ENCODE data around the gene NSG1. TPM values are rescaled to one million over a fixed set of nuclear protein-coding genes. Genes with fewer than 3 reads are reported as not detected.
"Not testable (repeated sequence)": the region's sequence is repeated elsewhere in the genome, so short reads cannot be mapped to it uniquely, and the experiment has no call there.

NSG1 gene
- total RNA-seq, 4 donors from 2014 or later = 0.13 TPM; not detected in 3

- in situ Hi-C loops (cut with MboI; ENCODE audit: low sequenced_read_pairs in 4 of 4) (no loop called here), intact Hi-C loops (cut with DNase I; ENCODE audit: low total_unique reads) (no loop called here)
- no peak for TF ChIP-seq CTCF (IDR thresholded peaks at IDR 0.05 in 4 of 5, conservative IDR thresholded peaks at IDR 0.05 in 1 of 5)
- no peak for TF ChIP-seq POLR2A (IDR thresholded peaks at IDR 0.05)
- Histone ChIP-seq H3K9me3 (no peaks in the 10 kb centered on the region), H3K4me1 (no peaks in the 10 kb centered on the region), H3K36me3 (peaks cover 0 to 67% of the 10 kb centered on the region in 2 donors), H3K27me3 (no peaks in the 10 kb centered on the region), H3K27ac (no peak overlapping the region), H3K4me3 (no peak overlapping the region)
- DNase-seq (no peak), ATAC-seq (no peak)
These were observed 33.0 kb downstream of the NSG1 start for GRCh38 chr4:4419896-4420295.

DNA sequence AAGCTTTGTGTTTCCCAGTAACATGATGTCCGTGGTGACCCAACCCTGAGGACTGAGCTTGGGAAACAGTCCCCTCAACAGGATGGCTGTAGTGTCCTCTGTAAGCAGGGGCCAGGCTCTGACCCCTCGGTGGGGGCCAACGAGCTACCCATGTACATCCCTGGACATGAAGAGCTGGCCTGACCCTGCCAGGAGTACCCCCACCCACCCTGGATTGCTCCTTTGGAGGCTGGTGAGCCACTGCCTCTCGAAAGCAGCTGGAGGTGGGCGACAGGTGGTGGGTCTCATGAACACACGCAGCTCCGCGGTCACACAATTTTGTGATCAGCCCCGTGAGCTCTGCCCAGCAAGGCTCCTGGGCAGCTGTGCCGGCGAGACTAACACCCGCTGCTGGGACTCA, 33.5 kb downstream of the NSG1 start:
- DNase-seq = no peak
- Histone ChIP-seq H3K9me3 (no peaks in the 10 kb centered on the region), H3K4me3 (no peak overlapping the region), H3K27me3 (no peaks in the 10 kb centered on the region), H3K36me3 (peaks cover 0 to 68% of the 10 kb centered on the region in 2 donors), H3K27ac (no peak overlapping the region), H3K4me1 (no peaks in the 10 kb centered on the region)
- in situ Hi-C loops (cut with MboI; ENCODE audit: low sequenced_read_pairs in 4 of 4) (no loop called here), intact Hi-C loops (cut with DNase I; ENCODE audit: low total_unique reads) (no loop called here)
- TF ChIP-seq CTCF (IDR thresholded peaks at IDR 0.05 in 4 of 5, conservative IDR thresholded peaks at IDR 0.05 in 1 of 5) (no peak), POLR2A (IDR thresholded peaks at IDR 0.05) (no peak)
- no peak for ATAC-seq

DNA sequence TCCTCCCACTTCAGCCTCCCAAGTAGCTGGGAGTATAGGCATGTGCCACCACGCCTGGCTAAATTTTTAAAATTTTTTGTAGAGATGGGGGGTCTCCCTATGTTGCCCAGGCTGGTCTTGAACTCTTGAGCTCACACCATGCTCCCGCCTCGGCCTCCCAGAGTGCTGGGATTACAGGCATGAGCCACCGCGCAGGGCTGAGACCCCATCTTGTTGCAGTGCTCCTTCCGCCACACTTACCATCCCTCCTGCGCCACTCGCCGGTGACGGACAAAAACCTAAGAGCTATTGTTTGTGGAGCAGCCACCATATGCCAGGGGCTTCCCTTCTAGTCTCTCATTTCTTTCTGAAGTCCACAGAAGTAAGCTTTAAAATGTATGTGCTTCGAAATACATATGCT, 34.5 kb downstream of the NSG1 start:
- in situ Hi-C loops (cut with MboI; ENCODE audit: low sequenced_read_pairs in 4 of 4) = no loop called here

DNA sequence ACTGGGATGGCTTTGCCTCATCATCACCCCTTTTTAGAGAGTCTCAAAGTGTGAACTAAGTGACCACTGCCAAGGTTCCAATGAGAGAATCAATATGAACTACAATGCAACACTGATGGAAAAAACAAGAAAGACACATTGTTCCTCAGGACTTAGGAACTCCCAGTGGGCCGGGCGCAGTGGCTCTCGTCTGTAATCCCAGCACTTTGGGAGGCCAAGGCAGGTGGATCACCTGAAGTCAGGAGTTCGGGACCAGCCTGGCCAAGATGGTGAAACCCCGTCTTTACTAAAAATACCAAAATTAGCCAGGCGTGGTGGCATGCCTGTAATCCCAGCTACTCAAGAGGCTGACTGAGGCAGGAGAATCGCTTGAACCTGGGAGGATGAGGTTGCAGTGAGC, 35.2 kb downstream of the NSG1 start:
- H3K9me3 ChIP-seq; intact Hi-C loops (cut with DNase I; ENCODE audit: low total_unique reads); H3K4me1 ChIP-seq; H3K4me3 ChIP-seq; H3K27me3 ChIP-seq; ATAC-seq; DNase-seq; in situ Hi-C loops (cut with MboI; ENCODE audit: low sequenced_read_pairs in 4 of 4); H3K27ac ChIP-seq: not testable (repeated sequence)
- H3K36me3 ChIP-seq = peaks cover 0 to 73% of the 10 kb centered on the region in 2 donors

More for the DNA sequence above, 34.5 kb downstream of the NSG1 start:
- Histone ChIP-seq H3K4me1 (no peaks in the 10 kb centered on the region), H3K4me3 (no peak overlapping the region), H3K27me3 (no peaks in the 10 kb centered on the region), H3K9me3 (no peaks in the 10 kb centered on the region), H3K36me3 (peaks cover 0 to 68% of the 10 kb centered on the region in 2 donors), H3K27ac (no peak overlapping the region)
- intact Hi-C loops (cut with DNase I; ENCODE audit: low total_unique reads) = no loop called here
- DNase-seq = no peak
- TF ChIP-seq CTCF (IDR thresholded peaks at IDR 0.05 in 4 of 5, conservative IDR thresholded peaks at IDR 0.05 in 1 of 5) = no peak
- no peak for ATAC-seq

DNA sequence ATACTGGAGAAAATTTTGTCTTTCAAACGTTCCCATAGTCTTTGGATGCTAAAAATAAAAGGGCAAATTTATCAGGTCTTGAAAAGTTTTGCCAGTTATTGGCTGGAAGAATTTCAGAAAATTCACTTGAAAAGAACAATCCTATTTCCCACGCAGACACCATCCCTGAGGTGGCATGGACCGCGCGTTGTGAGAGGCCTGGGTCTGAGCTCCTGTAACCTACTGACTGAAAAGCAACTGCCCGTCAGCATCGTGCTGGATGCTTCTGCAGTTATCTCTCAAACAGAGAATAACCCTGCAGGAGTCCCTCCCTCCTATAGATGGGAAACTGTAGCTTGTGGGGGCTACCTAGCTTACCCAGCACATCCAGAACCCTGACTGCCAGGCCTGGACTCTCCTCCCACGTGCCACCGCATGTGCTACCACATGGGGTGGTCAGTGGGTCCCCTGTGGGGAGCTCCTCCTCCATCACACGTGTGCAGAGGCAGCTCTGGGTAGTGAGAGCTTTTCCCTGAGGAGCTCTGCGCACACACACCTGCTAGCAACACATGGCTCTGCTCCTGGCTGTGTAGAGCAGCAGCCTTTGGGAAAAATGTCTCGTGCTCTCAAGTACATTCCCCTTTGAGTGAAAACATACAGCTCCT, 36.1 kb downstream of the NSG1 start:
- Histone ChIP-seq H3K9me3 (no peaks in the 10 kb centered on the region), H3K4me3 (no peak overlapping the region), H3K27ac (no peak overlapping the region), H3K27me3 (no peaks in the 10 kb centered on the region), H3K36me3 (peaks cover 0 to 74% of the 10 kb centered on the region in 2 donors), H3K4me1 (no peaks in the 10 kb centered on the region)
- TF ChIP-seq CTCF (IDR thresholded peaks at IDR 0.05 in 4 of 5, conservative IDR thresholded peaks at IDR 0.05 in 1 of 5) (no peak), POLR2A (IDR thresholded peaks at IDR 0.05) (no peak)
- intact Hi-C loops (cut with DNase I; ENCODE audit: low total_unique reads) = no loop called here
- DNase-seq (no peak), ATAC-seq (no peak)
- in situ Hi-C loops (cut with MboI; ENCODE audit: low sequenced_read_pairs in 4 of 4) = no loop called here

Measured in gastrocnemius medialis (tissue), 4 donors.